GM21515 (cell line): ENCODE data around the gene PPIF.
A peak's percentile ranks its signal among the peaks of the same experiment; 100 is the strongest.

ENCODE experiments used
- ATAC-seq: cut with Tn5 transposase; IDR thresholded peaks from one replicate; pipeline ENCODE4 v1.9.1; 2021; ENCODE audit not compliant: unreplicated experiment

Gene PPIF

DNA sequence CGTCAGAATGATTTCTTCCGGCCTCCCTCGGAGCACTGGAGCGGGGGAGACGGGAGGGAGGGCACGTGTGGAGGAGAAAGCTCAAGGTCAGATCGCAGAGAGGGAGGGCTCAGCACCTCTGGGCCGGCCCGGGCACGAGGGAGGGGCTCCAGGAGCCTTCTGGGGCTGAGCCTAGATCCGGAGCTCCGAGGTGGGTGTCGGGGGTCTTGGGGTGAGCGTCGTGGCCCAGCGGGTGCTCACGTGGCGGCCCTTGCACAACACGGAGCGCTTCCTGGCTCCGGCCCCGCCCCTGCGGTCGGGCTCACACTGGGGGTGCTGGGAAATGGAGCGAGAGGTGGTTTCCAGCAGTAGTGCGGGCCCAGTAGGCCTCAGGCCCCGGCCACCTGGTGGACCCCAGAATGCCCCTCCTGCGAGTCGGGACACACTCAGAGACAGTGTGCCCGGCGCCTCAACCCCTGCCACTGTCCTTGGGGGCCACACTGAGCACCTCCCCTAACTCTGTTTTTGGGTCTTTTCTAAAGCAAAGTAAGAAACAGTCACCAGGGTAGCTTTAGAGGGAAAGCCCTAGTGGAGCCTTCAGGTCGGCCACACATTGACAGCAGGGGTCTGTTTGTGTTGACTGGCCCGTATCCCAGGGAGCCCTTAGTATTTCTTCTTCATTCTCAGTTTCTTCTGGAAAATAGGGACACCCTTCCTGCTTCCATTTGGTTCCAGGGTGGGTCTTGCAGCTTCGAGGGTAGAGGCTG lies 798 bp downstream of the PPIF start:
- ATAC-seq, result peak; percentile 66

GRCh38 chr10:79348640-79348988 lies 1.3 kb downstream of the PPIF start:
- ATAC-seq, result no peak

DNA sequence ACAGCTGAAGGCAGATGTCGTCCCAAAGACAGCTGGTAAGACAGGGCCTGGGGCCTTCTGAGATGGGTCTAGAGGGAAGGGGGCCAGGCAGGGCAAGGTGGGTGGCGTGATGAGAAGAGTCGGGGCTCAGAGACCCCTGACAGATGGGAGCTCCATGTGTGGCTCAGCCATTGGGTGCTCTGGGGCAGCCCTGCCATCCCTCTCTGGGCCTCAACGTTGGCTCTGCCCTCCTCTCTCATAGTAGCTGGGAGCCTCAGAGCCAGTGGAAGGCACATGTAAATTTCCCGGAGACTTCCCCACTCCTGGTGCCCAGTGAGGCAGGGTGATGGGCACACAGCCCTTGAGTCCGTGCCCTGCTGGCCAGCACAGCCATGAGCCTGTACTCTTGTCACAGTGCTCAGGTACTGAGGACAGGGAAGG lies 1.8 kb downstream of the PPIF start:
- no peak for ATAC-seq

- no peak for ATAC-seq
These were observed 2.6 kb downstream of the PPIF start for GRCh38 chr10:79349766-79350406.

GRCh38 chr10:79350407-79351154 lies 3.3 kb downstream of the PPIF start:
- no peak for ATAC-seq

DNA sequence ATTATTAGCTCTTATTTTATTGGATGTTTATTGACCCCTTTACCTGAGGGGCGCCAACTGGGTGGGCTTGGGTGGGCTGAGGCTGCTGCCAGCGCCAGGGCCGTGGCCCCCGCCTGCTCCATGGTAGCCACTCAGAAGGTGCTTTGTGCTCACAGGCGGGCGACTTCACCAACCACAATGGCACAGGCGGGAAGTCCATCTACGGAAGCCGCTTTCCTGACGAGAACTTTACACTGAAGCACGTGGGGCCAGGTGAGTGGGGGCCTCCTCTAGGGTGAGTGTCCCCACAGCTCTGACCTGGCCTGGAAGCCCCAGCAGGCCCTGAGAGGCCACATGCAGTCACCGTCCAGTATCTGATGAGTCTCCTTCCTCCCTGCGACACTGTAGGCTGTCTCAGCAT lies 4.1 kb downstream of the PPIF start:
- ATAC-seq, result no peak

DNA sequence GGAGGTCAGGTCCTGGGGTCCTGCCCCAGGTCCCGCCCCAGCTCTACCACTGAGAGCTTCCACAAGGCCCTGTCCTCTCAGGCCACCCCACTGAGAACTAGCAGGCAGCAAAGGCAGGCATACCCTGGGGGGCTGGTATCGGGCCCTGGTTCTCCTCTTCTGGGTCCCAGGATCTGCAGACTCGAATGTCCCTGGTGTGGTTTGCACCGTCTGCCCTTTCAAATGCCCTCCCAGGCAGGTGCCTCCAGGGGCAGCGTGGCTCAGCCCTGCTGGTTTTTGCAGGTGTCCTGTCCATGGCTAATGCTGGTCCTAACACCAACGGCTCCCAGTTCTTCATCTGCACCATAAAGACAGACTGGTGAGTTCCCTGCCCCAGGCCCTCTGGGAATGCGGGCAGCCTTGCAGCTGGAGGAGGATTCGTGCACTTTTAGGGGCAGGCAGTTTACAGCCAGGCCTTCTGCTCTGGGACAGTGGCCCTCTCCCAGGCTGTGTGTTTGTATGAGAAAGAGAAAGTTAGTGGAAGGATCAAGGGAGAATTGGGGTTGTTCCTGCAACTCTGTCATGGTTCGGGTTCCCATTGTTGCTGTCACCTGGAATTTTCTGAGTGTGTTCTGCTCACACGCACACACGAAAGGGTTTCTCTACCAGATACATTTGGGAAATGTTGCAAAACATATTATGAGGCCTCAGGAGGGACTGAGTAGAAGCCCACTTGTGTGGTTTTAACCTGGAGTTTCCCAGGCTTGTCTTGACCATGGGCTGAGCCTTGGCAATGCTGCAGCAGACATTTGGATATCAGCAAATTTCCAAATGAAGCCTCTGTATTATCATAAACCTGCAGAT lies 5.0 kb downstream of the PPIF start:
- no peak for ATAC-seq

- ATAC-seq, result no peak
These were observed 5.7 kb downstream of the PPIF start for GRCh38 chr10:79353000-79353406.

DNA sequence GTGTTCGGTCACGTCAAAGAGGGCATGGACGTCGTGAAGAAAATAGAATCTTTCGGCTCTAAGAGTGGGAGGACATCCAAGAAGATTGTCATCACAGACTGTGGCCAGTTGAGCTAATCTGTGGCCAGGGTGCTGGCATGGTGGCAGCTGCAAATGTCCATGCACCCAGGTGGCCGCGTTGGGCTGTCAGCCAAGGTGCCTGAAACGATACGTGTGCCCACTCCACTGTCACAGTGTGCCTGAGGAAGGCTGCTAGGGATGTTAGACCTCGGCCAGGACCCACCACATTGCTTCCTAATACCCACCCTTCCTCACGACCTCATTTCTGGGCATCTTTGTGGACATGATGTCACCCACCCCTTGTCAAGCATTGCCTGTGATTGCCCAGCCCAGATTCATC lies 6.5 kb downstream of the PPIF start:
- ATAC-seq, result no peak

GRCh38 chr10:79354141-79354540 lies 6.9 kb downstream of the PPIF start:
- no peak for ATAC-seq

- ATAC-seq, result no peak
These were observed 7.3 kb downstream of the PPIF start for GRCh38 chr10:79354615-79355014.

DNA sequence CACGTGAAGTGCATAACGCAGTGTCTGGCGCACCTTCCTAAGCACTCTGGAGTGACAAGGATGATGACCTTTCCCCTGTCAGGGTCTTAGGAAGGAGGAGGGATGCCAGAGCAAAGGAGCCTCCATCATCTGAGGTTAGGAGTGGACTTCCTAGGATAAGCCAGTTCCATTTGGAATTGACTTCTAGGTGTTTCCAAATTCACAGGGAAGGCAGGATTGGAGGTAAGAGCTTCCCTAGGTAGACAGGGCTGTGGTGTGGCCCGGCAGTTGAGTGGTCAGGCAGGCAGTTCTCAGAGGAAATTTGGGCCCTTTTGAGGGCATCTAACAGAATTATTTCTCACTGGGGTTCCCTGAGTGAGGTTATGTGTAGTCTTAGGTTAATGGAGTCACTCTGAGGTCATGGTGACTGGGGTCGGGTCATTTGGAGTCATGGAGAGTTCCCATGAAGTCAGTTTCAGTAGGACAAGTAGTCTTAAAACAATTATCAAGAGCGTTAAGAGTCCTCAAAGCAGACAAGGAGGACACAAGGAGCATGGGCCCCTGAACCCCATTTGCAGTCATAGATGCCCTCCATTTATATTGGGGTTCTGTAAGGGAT lies 8.2 kb downstream of the PPIF start:
- no peak for ATAC-seq

- ATAC-seq, result no peak
These were observed 8.8 kb downstream of the PPIF start for GRCh38 chr10:79356104-79356503.

- ATAC-seq, result no peak
These were observed 9.9 kb downstream of the PPIF start for GRCh38 chr10:79357180-79357579.

DNA sequence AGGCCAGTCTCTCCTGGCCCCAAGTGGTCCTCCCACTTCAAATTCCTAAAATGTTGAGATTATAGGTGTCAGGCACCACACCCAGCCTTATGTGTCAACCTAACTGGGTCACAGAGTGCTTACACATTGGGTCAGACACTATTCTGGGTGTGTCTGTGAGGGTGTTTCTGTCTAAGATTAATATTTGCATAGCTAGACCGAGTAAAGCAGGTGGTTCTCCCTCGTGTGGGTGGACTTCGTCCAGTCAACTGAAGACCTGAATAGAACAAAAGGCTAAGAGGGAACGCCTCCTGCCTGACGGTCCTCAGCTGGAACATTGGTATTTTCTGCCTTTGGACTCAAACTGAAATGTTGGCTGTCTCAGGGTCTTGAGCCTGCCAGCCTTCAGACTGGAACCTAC lies 11.5 kb downstream of the PPIF start:
- ATAC-seq, result no peak

GRCh38 chr10:79359816-79360498 lies 12.7 kb downstream of the PPIF start:
- no peak for ATAC-seq

GRCh38 chr10:79360499-79361342 lies 13.5 kb downstream of the PPIF start:
- ATAC-seq, result no peak

DNA sequence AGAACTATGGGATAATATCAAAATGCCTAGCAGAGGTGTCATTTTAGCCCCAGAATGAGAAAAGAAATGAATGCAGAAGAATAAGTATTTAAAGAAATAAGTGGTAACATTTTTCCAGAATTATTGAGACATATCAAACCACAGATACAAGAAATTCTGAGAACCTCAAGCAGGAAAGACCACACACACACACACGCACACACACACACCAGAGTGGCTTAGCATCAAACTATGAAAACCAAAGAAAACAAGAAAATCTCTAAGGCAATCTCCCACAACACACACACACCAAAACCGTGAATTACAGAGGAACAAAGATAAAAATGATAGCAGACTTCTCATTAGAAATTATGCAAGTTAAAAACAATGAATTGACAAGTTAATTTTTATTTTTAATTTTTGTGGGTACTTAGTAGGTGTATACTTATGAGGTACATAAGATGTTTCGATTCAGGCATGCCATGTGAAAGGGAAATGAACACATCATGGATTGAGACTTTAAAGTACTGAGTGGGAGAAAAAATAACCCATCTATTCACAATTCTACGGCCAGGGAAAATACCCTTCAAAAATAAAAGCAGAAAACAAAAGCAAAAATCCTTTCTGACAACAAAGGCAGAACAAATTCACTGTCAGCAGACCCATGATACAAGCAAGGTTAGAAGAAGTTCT lies 14.6 kb downstream of the PPIF start:
- no peak for ATAC-seq
